GM12878 (cell line): ENCODE results near the gene ADAMTSL1. TPM values are rescaled to one million over a fixed set of nuclear protein-coding genes. Genes with fewer than 3 reads are reported as not detected.

Experiments used
- ATAC-seq: fragments of 200-7000 bp; cut with Tn5 transposase; 3 replicates; pipeline ENCODE4 v1.9.1; 2020; ENCODE audit warnings: mild to moderate bottlenecking, moderate library complexity
- BruUV-seq: library from RNA; stranded (reverse); fragments of 400-500 nt; replicated peaks from 2 replicates; lab custom pipeline; 2021; lab: Mats Ljungman, UMichigan
- CTCF ChIA-PET: fragments of 300-600 bp; sonication (Branson Sonifier 250); formaldehyde crosslinking; extraction: SDS; loops from one replicate; lab custom pipeline; 2021; ENCODE audit warnings: inconsistent platforms; lab: Yijun Ruan, JAX
- POLR2A ChIA-PET: fragments of 350-600 bp; formaldehyde crosslinking; extraction: SDS; loops from one replicate; lab custom pipeline; 2021; ENCODE audit warnings: inconsistent platforms; lab: Charles Lee
- RAD21 ChIA-PET: fragments of 300-600 bp; sonication (Branson Sonifier 250); formaldehyde crosslinking; loops from one replicate; lab custom pipeline; 2023; ENCODE audit warnings: antibody characterized with exemption; ENCODE audit not compliant: unreplicated experiment; lab: Charles Lee
- SMC1A ChIA-PET: fragments of 300-600 bp; sonication (Branson Sonifier 250); formaldehyde crosslinking; loops from one replicate; lab custom pipeline; 2023; ENCODE audit not compliant: unreplicated experiment, uncharacterized antibody; lab: Charles Lee
- DNase-seq: peaks from one replicate; pipeline ENCODE4 v3.0.0-alpha.2; 2011; ENCODE audit warnings: low read depth, low spot score
- FAIRE-seq: peaks from 3 replicates; lab custom pipeline; 2011; peaks lifted over from hg19 to GRCh38; lab: Jason Lieb, UNC
- H2AFZ ChIP-seq: 2 replicates; pipeline ENCODE4 v1.6.0; 2011; ENCODE audit warnings: low read depth, low read length, control low read depth; ENCODE audit not compliant: control insufficient read depth
- H3K27ac ChIP-seq: 2 replicates; pipeline ENCODE4 v1.5.1; 2011; ENCODE audit warnings: control low read depth; ENCODE audit not compliant: control insufficient read depth, insufficient read depth
- H3K27me3 ChIP-seq, 2 experiments: replicated peaks in 1 of 2; 2 replicates each; pipeline versions ENCODE4 v1.6.0 to v1.6.1; 2011; ENCODE audit warnings: low read length in 1 of 2; ENCODE audit not compliant: control insufficient read depth in 2 of 2, insufficient read depth in 2 of 2
- H3K36me3 ChIP-seq, 2 experiments: 2 replicates each; pipeline ENCODE4 v1.5.1; 2011; ENCODE audit warnings: low read length in 1 of 2; ENCODE audit not compliant: control insufficient read depth in 2 of 2, insufficient read depth in 2 of 2
- H3K4me1 ChIP-seq: 2 replicates; pipeline ENCODE4 v1.6.1; 2011; ENCODE audit warnings: mild to moderate bottlenecking, low read length, moderate library complexity, mixed read lengths; ENCODE audit not compliant: control insufficient read depth, insufficient read depth
- H3K4me2 ChIP-seq: 2 replicates; pipeline ENCODE4 v1.6.0; 2011; ENCODE audit warnings: control low read depth; ENCODE audit not compliant: control insufficient read depth, insufficient read depth
- H3K4me3 ChIP-seq: fragments of 200-600 bp; sonication (generic); 2 replicates; pipeline ENCODE4 v1.5.1; 2016
- H3K79me2 ChIP-seq: 2 replicates; pipeline ENCODE4 v1.6.0; 2011; ENCODE audit warnings: low read length; ENCODE audit not compliant: control insufficient read depth, insufficient read depth
- H3K9ac ChIP-seq: 2 replicates; pipeline ENCODE4 v1.8.0; 2011; ENCODE audit warnings: low read length, control low read depth, mixed read lengths; ENCODE audit not compliant: control insufficient read depth, insufficient read depth
- H3K9me3 ChIP-seq: replicated peaks from 3 replicates; pipeline ENCODE4 v1.5.1; 2011; ENCODE audit warnings: mild to moderate bottlenecking, low read length; ENCODE audit not compliant: control insufficient read depth, insufficient read depth
- H4K20me1 ChIP-seq: 2 replicates; pipeline ENCODE4 v1.6.0; 2011; ENCODE audit not compliant: control insufficient read depth, insufficient read depth
- CBFB ChIP-seq: IDR thresholded peaks from 2 replicates; pipeline ENCODE4 v1.6.1; 2016; ENCODE audit warnings: antibody characterized with exemption, low read depth
- JUNB ChIP-seq: IDR thresholded peaks from 2 replicates; pipeline ENCODE4 v1.6.1; 2016; ENCODE audit warnings: antibody characterized with exemption, mild to moderate bottlenecking
- MLLT1 ChIP-seq: fragments of 450-650 bp; IDR thresholded peaks from 2 replicates; pipeline ENCODE4 v1.6.1; 2016; ENCODE audit warnings: mild to moderate bottlenecking
- NBN ChIP-seq: fragments of 450-650 bp; IDR thresholded peaks from 2 replicates; pipeline ENCODE4 v1.6.1; 2016
- NFYB ChIP-seq: IDR thresholded peaks from 2 replicates; pipeline ENCODE4 v1.6.1; 2011; ENCODE audit warnings: low read depth, mild to moderate bottlenecking, low read length, improper control_type of control experiment, moderate library complexity; ENCODE audit not compliant: insufficient read depth
- RBBP5 ChIP-seq: fragments of 200-600 bp; sonication (generic); conservative IDR thresholded peaks from 2 replicates; pipeline ENCODE4 v1.6.1; 2016
- SIX5 ChIP-seq: IDR thresholded peaks from 2 replicates; pipeline ENCODE4 v1.6.1; 2011; ENCODE audit warnings: mild to moderate bottlenecking, low read depth, low read length, moderate library complexity; ENCODE audit not compliant: severe bottlenecking
- TBL1XR1 ChIP-seq: IDR thresholded peaks from 2 replicates; pipeline ENCODE4 v1.6.1; 2012; ENCODE audit warnings: low read depth, low read length, improper control_type of control experiment
- ZNF24 ChIP-seq: fragments of 450-650 bp; IDR thresholded peaks from 2 replicates; pipeline ENCODE4 v1.6.1; 2017; ENCODE audit warnings: antibody characterized with exemption, mild to moderate bottlenecking
- WGBS: methylation state at CpG from one replicate; pipeline ENCODE4 v1.1.6; 2016; ENCODE audit warnings: low lambda C conversion rate; ENCODE audit not compliant: insufficient replicate concordance, insufficient coverage; ENCODE audit errors: missing lambda C conversion rate; 5-methylcytosine and 5-hydroxymethylcytosine counted together
- in situ Hi-C: fragments of 300-500 bp; cut with MboI; formaldehyde crosslinking; loops from 9 replicates; pipeline ENCODE4 v1.14.3; 2018; ENCODE audit warnings: mixed read lengths
- intact Hi-C: fragments of 100-400 bp; cut with micrococcal nuclease; formaldehyde crosslinking; loops from one replicate; pipeline ENCODE4 v1.14.2; 2022; ENCODE audit not compliant: unreplicated experiment
- polyA plus RNA-seq, 11 experiments: library from polyadenylated mRNA; depleted of rRNA in 4 of 11; unstranded in 6 of 11; stranded (reverse) in 5 of 11; fragments of >200 nt; fragmentation: Nextera tagmentation in 4 of 11; fragmentation: Illumina TruSeq in 1 of 11; extraction: Ambion mirVana in 4 of 11; extraction: Trizol in 1 of 11; gene quantifications; 1 replicate in 1 of 11; 2 replicates in 10 of 11; pipeline versions ENCODE4 v1.2.1 to v1.2.3, GENCODE V29; 2011 to 2016; ENCODE audit warnings: inconsistent platforms in 2 of 11, missing spikeins in 2 of 11, low read depth in 1 of 11
- total RNA-seq, 4 experiments: library from RNA; depleted of rRNA in 3 of 4; stranded (reverse); fragments of >200 nt in 3 of 4; fragmentation: Illumina TruSeq in 1 of 4; extraction: Trizol in 1 of 4; gene quantifications; 2 replicates each; pipeline versions ENCODE4 v1.2.1 to v1.2.3, GENCODE V29; 2013 to 2021
- TF ChIP-seq, protein P1 (sequence below): fragments of 450-650 bp; IDR thresholded peaks from 2 replicates; pipeline ENCODE4 v1.6.1; 2017; ENCODE audit warnings: mild to moderate bottlenecking, moderate library complexity
- TF ChIP-seq, protein P2 (sequence below): fragments of 450-650 bp; IDR thresholded peaks from 2 replicates; pipeline ENCODE4 v1.6.1; 2017; ENCODE audit warnings: mild to moderate bottlenecking

The ADAMTSL1 gene
- total and polyA plus RNA-seq, 10 of the 15 experiments (the other 5 are each of a cell fraction or from before 2014, with no cell fraction given): 0.01 to 0.10 (median 0.07) TPM; not detected in 6

- no peaks in the 10 kb centered on the region for H3K4me1 ChIP-seq
- in situ Hi-C loops (no loop called here), intact Hi-C loops (no loop called here)
- H3K36me3 ChIP-seq: no peaks in the 10 kb centered on the region
- no peak overlapping the region for H2AFZ ChIP-seq
- no peaks in the 10 kb centered on the region for H3K9me3 ChIP-seq
- H3K4me3 ChIP-seq: no peak overlapping the region
- H3K9ac ChIP-seq: no peak overlapping the region
- H3K27me3 ChIP-seq: no peaks in the 10 kb centered on the region
- FAIRE-seq (no peak), DNase-seq (no peak), ATAC-seq (no peak)
- no TSS peak for BruUV-seq
- H3K27ac ChIP-seq: no peak overlapping the region
- no peaks in the 10 kb centered on the region for H3K79me2 ChIP-seq
- no peaks in the 10 kb centered on the region for H4K20me1 ChIP-seq
- ChIA-PET SMC1A (no interaction called here), CTCF (interaction anchor here (1.1 kb wide), 1 partner anchor 368 kb away, joined by 3 read pairs; no protein-coding TSS in a partner anchor), RAD21 (no interaction called here), POLR2A (no interaction called here)
- 13% methylated on average over 4 of the region's 4 CpGs for WGBS
- TF ChIP-seq SIX5 (no peak), CBFB (no peak), RBBP5 (no peak), TBL1XR1 (no peak), MLLT1 (no peak), NBN (no peak), NFYB (no peak), ZNF24 (no peak), JUNB (no peak)
- TF ChIP-seq, protein P1, sequence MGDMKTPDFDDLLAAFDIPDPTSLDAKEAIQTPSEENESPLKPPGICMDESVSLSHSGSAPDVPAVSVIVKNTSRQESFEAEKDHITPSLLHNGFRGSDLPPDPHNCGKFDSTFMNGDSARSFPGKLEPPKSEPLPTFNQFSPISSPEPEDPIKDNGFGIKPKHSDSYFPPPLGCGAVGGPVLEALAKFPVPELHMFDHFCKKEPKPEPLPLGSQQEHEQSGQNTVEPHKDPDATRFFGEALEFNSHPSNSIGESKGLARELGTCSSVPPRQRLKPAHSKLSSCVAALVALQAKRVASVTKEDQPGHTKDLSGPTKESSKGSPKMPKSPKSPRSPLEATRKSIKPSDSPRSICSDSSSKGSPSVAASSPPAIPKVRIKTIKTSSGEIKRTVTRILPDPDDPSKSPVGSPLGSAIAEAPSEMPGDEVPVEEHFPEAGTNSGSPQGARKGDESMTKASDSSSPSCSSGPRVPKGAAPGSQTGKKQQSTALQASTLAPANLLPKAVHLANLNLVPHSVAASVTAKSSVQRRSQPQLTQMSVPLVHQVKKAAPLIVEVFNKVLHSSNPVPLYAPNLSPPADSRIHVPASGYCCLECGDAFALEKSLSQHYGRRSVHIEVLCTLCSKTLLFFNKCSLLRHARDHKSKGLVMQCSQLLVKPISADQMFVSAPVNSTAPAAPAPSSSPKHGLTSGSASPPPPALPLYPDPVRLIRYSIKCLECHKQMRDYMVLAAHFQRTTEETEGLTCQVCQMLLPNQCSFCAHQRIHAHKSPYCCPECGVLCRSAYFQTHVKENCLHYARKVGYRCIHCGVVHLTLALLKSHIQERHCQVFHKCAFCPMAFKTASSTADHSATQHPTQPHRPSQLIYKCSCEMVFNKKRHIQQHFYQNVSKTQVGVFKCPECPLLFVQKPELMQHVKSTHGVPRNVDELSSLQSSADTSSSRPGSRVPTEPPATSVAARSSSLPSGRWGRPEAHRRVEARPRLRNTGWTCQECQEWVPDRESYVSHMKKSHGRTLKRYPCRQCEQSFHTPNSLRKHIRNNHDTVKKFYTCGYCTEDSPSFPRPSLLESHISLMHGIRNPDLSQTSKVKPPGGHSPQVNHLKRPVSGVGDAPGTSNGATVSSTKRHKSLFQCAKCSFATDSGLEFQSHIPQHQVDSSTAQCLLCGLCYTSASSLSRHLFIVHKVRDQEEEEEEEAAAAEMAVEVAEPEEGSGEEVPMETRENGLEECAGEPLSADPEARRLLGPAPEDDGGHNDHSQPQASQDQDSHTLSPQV: no peak
- TF ChIP-seq, protein P2, sequence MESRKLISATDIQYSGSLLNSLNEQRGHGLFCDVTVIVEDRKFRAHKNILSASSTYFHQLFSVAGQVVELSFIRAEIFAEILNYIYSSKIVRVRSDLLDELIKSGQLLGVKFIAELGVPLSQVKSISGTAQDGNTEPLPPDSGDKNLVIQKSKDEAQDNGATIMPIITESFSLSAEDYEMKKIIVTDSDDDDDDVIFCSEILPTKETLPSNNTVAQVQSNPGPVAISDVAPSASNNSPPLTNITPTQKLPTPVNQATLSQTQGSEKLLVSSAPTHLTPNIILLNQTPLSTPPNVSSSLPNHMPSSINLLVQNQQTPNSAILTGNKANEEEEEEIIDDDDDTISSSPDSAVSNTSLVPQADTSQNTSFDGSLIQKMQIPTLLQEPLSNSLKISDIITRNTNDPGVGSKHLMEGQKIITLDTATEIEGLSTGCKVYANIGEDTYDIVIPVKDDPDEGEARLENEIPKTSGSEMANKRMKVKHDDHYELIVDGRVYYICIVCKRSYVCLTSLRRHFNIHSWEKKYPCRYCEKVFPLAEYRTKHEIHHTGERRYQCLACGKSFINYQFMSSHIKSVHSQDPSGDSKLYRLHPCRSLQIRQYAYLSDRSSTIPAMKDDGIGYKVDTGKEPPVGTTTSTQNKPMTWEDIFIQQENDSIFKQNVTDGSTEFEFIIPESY: no peak
- H3K4me2 ChIP-seq: no peak overlapping the region
These were observed 149.5 kb downstream of the ADAMTSL1 start for GRCh38 chr9:18623221-18624079.
